GM19452 (cell line): ENCODE results near the gene SIPA1L3.

Experiments
- ATAC-seq: cut with Tn5 transposase; IDR thresholded peaks from one replicate; pipeline ENCODE4 v1.9.1; 2021; ENCODE audit not compliant: unreplicated experiment

Gene SIPA1L3

GRCh38 chr19:38095411-38096308, 188.7 kb downstream of the SIPA1L3 start:
- no peak for ATAC-seq

GRCh38 chr19:38099966-38100365, 193.0 kb downstream of the SIPA1L3 start:
- no peak for ATAC-seq

GRCh38 chr19:38100589-38100988, 193.6 kb downstream of the SIPA1L3 start:
- ATAC-seq: no peak

GRCh38 chr19:38101723-38102122, 194.7 kb downstream of the SIPA1L3 start:
- ATAC-seq: no peak

GRCh38 chr19:38105574-38105973, 198.6 kb downstream of the SIPA1L3 start:
- no peak for ATAC-seq

GRCh38 chr19:38107129-38107528, 200.1 kb downstream of the SIPA1L3 start:
- ATAC-seq: no peak

- ATAC-seq: no peak
Observed at GRCh38 chr19:38111898-38112297, 204.9 kb downstream of the SIPA1L3 start.

- no peak for ATAC-seq
Observed at GRCh38 chr19:38114651-38115050, 207.6 kb downstream of the SIPA1L3 start.

- no peak for ATAC-seq
Observed at GRCh38 chr19:38115271-38115802, 208.3 kb downstream of the SIPA1L3 start.

- no peak for ATAC-seq
Observed at GRCh38 chr19:38118176-38118575, 211.2 kb downstream of the SIPA1L3 start.

- ATAC-seq: no peak
Observed at GRCh38 chr19:38120471-38121025, 213.5 kb downstream of the SIPA1L3 start.

- no peak for ATAC-seq
Observed at GRCh38 chr19:38122402-38123093, 215.5 kb downstream of the SIPA1L3 start.

- no peak for ATAC-seq
Observed at GRCh38 chr19:38125238-38125637, 218.2 kb downstream of the SIPA1L3 start.

- no peak for ATAC-seq
Observed at GRCh38 chr19:38130399-38130798, 223.4 kb downstream of the SIPA1L3 start.

GRCh38 chr19:38132781-38133180, 225.8 kb downstream of the SIPA1L3 start:
- no peak for ATAC-seq

GRCh38 chr19:38133319-38133718, 226.3 kb downstream of the SIPA1L3 start:
- ATAC-seq: no peak

- no peak for ATAC-seq
Observed at GRCh38 chr19:38134540-38135149, 227.6 kb downstream of the SIPA1L3 start.

- no peak for ATAC-seq
Observed at GRCh38 chr19:38135150-38135998, 228.4 kb downstream of the SIPA1L3 start.

- no peak for ATAC-seq
Observed at GRCh38 chr19:38139122-38139521, 232.1 kb downstream of the SIPA1L3 start.

GRCh38 chr19:38141108-38141507, 234.1 kb downstream of the SIPA1L3 start:
- ATAC-seq: no peak
